HG02938 (cell line): ENCODE measurements around the gene TMEM151B.
"Not testable (repeated sequence)": the region's sequence is repeated elsewhere in the genome, so short reads cannot be mapped to it uniquely, and the experiment has no call there.

ENCODE experiments used
- ATAC-seq: cut with Tn5 transposase; IDR thresholded peaks from one replicate; pipeline ENCODE4 v1.9.1; 2021; ENCODE audit warnings: mild to moderate bottlenecking, moderate library complexity; ENCODE audit not compliant: unreplicated experiment

Gene TMEM151B

DNA sequence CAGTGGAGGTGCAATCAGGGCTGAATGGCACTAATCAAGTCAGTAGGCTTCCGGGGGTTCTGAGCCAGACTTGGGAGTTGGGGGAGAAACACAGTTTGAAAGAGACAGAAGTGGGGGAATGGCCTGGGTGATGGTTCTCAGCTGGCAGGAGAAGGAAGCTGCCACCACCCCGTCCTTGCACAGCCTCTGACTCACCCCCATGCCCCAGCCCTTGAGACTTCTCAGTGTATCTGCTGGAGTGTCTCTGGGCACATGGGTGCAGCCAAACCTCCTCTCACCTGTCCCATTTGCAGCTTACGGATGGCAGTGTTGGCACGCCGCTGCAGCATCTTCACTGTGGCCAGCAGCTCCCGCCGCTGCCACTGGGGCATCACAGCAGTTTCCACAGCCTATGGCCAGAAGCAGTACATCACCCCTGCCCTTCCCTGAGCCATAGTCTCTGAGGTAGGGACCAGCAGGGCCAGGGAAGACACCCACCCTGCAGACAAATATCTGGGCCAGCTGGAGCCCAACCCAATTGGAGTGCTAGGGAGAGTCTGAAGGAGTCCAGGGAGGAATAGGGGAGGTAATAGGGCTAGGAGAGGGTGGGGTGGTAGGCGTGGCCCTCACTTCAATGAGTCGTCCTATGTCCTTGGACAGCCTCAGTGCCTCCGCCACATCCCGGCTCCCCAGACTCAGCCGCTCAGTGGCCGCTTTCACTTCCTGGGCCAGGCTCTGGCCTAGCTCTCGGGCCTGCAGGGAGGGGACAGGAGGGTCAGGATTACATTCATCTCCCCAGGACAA, 31.7 kb downstream of the TMEM151B start:
- no peak for ATAC-seq

DNA sequence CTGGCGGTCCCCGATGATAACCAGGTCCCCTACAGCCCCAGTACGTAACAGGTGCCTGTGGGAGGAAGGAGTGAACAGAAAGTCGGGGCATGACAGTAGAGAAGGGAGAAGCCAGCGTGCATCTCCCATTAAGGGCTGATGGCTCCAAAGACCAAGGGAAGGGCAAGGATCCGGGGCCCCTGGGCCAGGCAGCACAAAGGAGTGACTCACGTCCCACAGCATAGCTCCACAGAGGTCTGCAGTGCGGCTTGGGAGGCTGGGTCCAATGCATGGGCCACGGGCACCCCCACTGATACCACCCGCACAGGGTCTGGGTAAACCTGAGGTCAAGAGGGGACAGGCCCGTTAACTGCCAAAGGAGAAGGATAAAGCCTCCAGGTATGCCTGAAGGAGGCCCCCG, 32.6 kb downstream of the TMEM151B start:
- ATAC-seq = no peak

- no peak for ATAC-seq
Measured at GRCh38 chr6:44303842-44304241, 33.6 kb downstream of the TMEM151B start.

- no peak for ATAC-seq
Measured at GRCh38 chr6:44304282-44305199, 34.3 kb downstream of the TMEM151B start.

DNA sequence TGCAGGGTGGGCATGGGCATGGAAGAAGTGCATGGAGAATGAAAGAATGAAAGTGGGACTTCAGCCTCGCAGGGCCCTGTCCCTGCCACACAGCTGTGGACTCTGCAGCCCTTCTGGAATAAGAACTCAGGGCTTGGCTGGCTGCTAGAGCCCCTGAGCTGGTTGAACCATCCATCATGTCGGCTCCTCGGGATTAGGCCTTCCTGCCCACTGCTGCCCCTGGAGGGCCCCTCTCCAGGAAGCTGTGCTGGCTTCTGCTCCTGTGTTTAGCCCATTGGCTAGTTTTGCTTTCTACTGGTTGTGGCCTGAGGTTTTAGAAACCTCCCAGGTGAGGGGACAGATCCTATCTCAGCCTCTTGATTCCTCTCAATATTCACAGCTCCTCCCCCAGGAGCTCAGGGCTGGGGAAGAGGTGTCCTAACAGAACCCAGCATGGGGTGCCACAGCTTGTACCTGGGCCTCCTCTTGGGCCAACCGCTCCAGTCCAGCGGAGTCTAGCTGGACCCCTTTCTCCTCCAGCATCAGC, 35.0 kb downstream of the TMEM151B start:
- no peak for ATAC-seq

DNA sequence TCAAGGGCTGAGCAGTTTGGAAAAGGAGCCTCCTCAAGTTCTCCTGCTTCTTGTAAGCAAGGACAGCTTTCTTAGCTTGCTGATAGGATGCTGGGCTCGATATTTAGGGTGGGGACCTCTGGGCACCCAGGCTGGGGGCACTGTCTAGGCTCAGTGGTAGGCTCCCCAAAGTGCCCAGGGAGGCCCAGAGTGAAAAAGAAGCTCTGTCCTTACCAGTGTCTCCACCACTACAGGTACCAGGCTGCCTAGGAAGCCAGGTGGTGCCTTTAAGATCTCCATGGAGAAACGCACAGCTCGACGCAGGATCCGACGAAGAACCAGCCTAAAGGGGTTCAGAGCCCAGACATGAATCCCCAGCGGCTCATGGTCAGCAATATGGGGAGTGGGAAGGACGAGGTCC, 36.5 kb downstream of the TMEM151B start:
- ATAC-seq = no peak

GRCh38 chr6:44307217-44307616, 37.0 kb downstream of the TMEM151B start:
- no peak for ATAC-seq

GRCh38 chr6:44309092-44309491, 38.8 kb downstream of the TMEM151B start:
- no peak for ATAC-seq

GRCh38 chr6:44309631-44310030, 39.4 kb downstream of the TMEM151B start:
- no peak for ATAC-seq

- ATAC-seq = no peak
Measured at GRCh38 chr6:44310241-44310640, 40.0 kb downstream of the TMEM151B start.

DNA sequence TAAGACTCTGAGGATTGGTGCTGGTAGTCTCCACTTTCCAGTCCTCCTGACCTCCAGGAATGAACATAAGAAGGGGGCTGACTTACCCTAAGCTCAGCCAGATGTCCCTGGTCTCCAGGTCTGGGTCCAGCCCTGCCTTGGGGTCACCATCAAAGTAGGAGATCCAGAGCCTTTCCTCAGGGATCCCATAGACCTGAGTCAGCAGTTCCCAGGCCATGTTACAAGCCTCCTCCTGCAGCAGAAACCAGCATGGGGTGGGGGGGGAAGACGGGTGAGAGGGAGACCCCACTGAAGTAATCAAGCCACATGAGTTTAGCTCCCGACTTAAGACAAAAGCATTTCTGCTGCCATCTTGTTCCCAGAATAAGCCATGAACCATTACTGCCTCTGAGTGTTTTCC, 41.1 kb downstream of the TMEM151B start:
- ATAC-seq = no peak

- ATAC-seq = no peak
Measured at GRCh38 chr6:44311767-44312166, 41.5 kb downstream of the TMEM151B start.

DNA sequence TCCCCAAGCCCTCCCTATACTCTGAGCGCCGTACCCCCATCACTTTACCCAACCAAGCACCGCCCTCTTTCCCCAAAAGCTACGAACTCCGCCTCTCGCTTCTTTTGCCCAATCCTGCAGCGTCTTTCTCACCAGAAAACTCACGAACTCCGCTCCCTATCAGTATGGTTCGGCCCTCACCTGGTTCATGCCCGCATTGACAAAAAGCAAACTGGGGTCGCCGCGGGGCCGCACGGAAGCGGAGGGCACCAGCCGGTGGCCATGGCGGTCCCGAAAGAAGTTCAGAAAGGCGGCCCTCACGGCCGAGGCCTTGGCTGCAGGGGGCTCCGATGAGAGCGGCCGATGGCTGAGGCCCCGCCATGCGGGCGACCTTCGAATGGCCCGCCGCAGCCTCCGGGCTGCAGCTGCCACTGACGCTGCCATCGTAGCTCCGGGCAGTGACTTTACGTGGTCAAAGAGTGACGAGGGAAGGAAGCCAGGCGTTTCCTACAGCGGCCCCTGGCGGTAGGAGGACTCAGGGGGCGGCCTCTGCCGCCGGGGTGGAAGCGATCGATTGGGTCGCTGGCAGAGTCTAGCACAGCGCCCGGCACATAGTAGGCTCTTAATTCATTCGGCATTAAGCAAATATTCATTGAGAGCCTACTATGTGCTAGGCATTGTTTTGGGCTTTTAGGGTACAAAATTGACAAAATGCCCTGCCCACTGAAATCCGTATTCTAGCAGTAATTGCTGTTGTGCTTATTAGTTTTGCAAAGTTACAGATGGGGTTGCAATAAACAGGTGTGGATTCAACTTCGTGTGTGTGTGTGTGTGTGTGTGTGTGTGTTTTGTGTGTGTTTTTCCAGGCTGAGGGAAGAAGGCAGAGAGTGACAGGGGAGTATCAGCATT, 42.9 kb downstream of the TMEM151B start, which contains the start of gene AARS2:
Gene AARS2 (minus strand): TSS at position 447 of the 888 bp plus-strand sequence. CDS start 24 bp downstream, at position 423.
- ATAC-seq = peak; percentile 87

GRCh38 chr6:44314657-44315056, 44.4 kb downstream of the TMEM151B start:
- not testable (repeated sequence) for ATAC-seq

DNA sequence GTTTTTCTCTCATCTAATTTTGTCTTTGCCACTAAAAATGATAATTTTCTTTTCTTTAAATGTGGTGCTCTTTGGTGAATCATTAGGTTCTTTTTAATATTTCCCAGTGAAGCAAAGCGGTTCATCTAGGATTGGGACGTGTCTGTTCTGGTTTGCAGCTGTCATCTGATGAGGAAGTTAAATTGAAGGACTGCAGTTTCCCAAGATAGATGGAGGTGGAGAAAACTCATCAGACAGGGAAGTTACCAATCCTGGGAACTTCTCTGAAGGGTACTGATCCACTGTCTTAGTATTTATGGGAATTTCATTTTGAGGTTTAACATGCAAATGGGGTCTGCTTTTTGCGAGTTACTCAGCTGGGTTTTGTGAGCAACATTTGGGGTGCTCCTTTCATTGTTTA, 45.3 kb downstream of the TMEM151B start:
- ATAC-seq = no peak

DNA sequence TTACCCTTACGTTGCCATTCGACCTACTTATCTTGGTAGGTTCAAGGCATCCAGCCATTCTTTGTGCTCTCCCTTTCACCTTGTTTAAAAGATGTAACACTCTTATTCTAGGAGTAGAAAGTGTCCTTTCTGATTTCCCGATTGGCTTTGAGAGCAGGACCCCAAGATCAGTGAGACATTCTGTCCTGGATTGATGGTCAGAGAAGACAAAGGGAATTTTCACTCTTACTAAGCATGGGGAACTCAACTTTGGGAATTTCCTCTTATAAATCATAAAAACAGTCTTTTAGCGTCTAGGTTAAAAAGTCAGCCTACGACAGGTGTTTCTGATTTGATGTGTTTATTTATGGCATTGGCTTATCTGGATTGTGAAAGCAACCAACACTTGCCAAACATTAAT, 45.7 kb downstream of the TMEM151B start:
- no peak for ATAC-seq

DNA sequence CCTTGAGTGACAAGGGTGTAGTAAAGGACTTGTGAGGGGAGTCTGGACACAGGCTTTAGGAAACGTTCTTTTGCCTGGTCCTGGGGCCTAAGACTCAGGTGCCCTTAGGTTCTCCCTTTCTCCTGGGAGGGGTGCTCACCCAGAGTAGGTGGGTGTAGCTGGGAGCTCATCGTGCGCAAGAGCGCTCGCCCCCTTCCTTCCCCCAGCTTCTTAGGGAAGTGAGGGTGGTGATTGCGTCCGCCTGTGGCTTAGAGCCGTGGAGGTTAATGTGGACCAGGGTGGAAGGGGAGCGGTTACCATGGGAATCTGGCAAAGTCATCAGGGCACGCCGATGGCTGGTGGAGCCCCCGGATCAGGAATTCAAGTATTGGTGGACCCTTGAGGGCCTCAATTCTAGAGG, 46.2 kb downstream of the TMEM151B start:
- no peak for ATAC-seq

DNA sequence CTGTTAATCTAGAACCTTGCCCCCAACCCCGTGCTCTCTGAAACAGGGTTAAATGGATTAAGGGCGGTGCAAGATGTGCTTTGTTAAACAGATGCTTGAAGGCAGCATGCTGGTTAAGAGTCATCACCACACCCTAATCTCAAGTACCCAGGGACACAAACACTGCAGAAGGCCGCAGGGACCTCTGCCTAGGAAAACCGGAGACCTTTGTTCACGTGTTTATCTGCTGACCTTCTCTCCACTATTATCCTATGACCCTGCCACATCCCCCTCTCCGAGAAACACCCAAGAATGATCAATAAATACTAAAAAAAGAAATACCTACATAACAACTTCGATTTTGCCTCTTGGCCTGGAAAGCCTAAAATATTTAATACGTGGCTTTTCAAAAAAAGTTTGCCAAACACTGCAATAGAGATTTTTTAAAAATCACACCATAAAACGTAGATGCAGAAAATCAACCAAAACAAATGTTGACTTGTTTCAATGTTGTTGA, 46.9 kb downstream of the TMEM151B start:
- not testable (repeated sequence) for ATAC-seq

- no peak for ATAC-seq
Measured at GRCh38 chr6:44321210-44321609, 51.0 kb downstream of the TMEM151B start.

DNA sequence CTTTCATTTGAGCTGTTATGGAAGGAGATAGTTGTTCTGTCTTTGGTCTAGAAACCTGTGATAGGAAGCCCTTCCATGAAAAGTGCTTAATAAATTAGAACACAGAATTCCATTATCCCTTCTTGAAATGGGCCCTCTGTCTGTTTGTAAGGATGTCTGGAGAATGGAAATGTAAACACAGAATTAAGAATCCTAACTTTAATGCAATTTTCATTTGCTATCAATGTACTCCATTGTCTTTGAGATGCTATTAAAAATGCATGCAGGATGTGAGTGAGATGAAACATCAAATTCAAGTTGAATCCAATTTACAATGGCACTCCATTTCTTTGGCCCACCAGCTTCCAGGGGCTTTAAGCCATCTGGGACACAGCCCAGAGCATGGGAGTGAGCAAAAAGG, 56.8 kb downstream of the TMEM151B start:
- ATAC-seq = no peak
